Lung (tissue), 12 donors: Measurements from ENCODE around the gene SLC8A2. TPM values are rescaled to one million over a fixed set of nuclear protein-coding genes. Genes with fewer than 3 reads are reported as not detected.

Experiments used
- ATAC-seq: fragments of 200-7000 bp; cut with Tn5 transposase; one replicate; pipeline ENCODE4 v1.9.1; 2020; ENCODE audit warnings: moderate number of reproducible peaks; ENCODE audit not compliant: insufficient read depth, low FRiP score
- DNase-seq, 3 donors: peaks; one replicate each; pipeline ENCODE4 v3.0.0-alpha.2; 2013 to 2017
- H3K27ac ChIP-seq, 2 donors: one replicate each; pipeline ENCODE4 v1.5.1; 2013; ENCODE audit warnings: mild to moderate bottlenecking in 2 of 2, moderate library complexity in 2 of 2, control low read depth in 1 of 2, inconsistent platforms in 1 of 2, low read depth in 1 of 2, low read length in 1 of 2
- H3K27me3 ChIP-seq, 3 donors: one replicate each; pipeline ENCODE4 v1.5.1; 2013; ENCODE audit warnings: low read length in 2 of 3; ENCODE audit not compliant: control insufficient read depth in 3 of 3, insufficient read depth in 3 of 3
- H3K36me3 ChIP-seq, 4 donors: one replicate each; pipeline ENCODE4 v1.5.1; 2013; ENCODE audit warnings: low read length in 4 of 4, mild to moderate bottlenecking in 1 of 4, moderate library complexity in 1 of 4; ENCODE audit not compliant: control insufficient read depth in 4 of 4, insufficient read depth in 4 of 4
- H3K4me1 ChIP-seq, 5 donors: one replicate each; pipeline ENCODE4 v1.5.1; 2013; ENCODE audit warnings: low read length in 5 of 5, mild to moderate bottlenecking in 2 of 5, moderate library complexity in 1 of 5; ENCODE audit not compliant: control insufficient read depth in 5 of 5, insufficient read depth in 5 of 5
- H3K4me3 ChIP-seq: one replicate; pipeline ENCODE4 v1.5.1; 2013; ENCODE audit warnings: mild to moderate bottlenecking, control low read depth, moderate library complexity
- H3K9ac ChIP-seq, 2 donors: one replicate each; pipeline ENCODE4 v1.5.1; 2013; ENCODE audit warnings: low read length in 2 of 2, control low read depth in 1 of 2; ENCODE audit not compliant: insufficient read depth in 1 of 2
- H3K9me3 ChIP-seq, 4 donors: one replicate each; pipeline ENCODE4 v1.5.1; 2013; ENCODE audit warnings: low read length in 3 of 4, mild to moderate bottlenecking in 1 of 4, moderate library complexity in 1 of 4; ENCODE audit not compliant: control insufficient read depth in 4 of 4, insufficient read depth in 3 of 4
- CTCF ChIP-seq: IDR thresholded peaks from 2 replicates; pipeline ENCODE4 v1.5.1; 2012; ENCODE audit warnings: mild to moderate bottlenecking; ENCODE audit errors: control extremely low read depth, extremely low read depth
- WGBS, 2 donors: extraction: QIAGEN DNeasy Blood & Tissue Kit; methylation state at CpG; one replicate each; pipeline ENCODE4 v1.1.7; 2013; 5-methylcytosine and 5-hydroxymethylcytosine counted together
- polyA plus RNA-seq, 2 donors: library from polyadenylated mRNA; stranded (reverse); fragments of 200-250 nt; gene quantifications; one replicate each; pipeline ENCODE4 v1.2.1, GENCODE V29; 2013
- total RNA-seq, 2 donors: library from RNA; depleted of rRNA in 1 of 2; stranded (reverse); fragments of >200 nt in 1 of 2; gene quantifications; one replicate each; pipeline ENCODE4 v1.2.1, GENCODE V29; 2014 to 2021
- donor health status: control.
- donor health status: control.
- donor health status: Bipolar disorder and iron deficiency.
- donor health status: healthy.
- donor health status: DM: yes; HTN: yes; CAD: no.

Gene SLC8A2
- total and polyA plus RNA-seq, 4 donors, result 0.10 to 0.26 (median 0.15) TPM

- no peak for DNase-seq
- H3K9me3 ChIP-seq, result peaks cover 0 to 9% (median 0%) of the 10 kb centered on the region in 4 donors
- TF ChIP-seq CTCF, result no peak
- H3K27ac ChIP-seq, result no peak overlapping the region
- H3K4me1 ChIP-seq, result no peaks in the 10 kb centered on the region
- H3K4me3 ChIP-seq, result no peak overlapping the region
- 72 to 74% methylated on average over 9 of the region's 9 CpGs for WGBS, 2 donors
- peaks cover 0 to 6% (median 0%) of the 10 kb centered on the region in 4 donors for H3K36me3 ChIP-seq
- peaks cover 0 to under 1% (median 0%) of the 10 kb centered on the region in 3 donors for H3K27me3 ChIP-seq
- no peak for ATAC-seq
- no peak overlapping the region for H3K9ac ChIP-seq
Observed at GRCh38 chr19:47404334-47405196, 67.1 kb downstream of the SLC8A2 start.

GRCh38 chr19:47402504-47402903 is 69.2 kb downstream of the SLC8A2 start:
- Histone ChIP-seq H3K9me3 (peaks cover 0 to 12% (median 0%) of the 10 kb centered on the region in 4 donors), H3K36me3 (peaks cover 0 to 6% (median 0%) of the 10 kb centered on the region in 4 donors), H3K27me3 (peaks cover 0 to 13% (median 2%) of the 10 kb centered on the region in 3 donors), H3K27ac (no peak overlapping the region), H3K4me1 (peaks cover 0 to 2% (median 0%) of the 10 kb centered on the region in 5 donors), H3K9ac (no peak overlapping the region), H3K4me3 (no peak overlapping the region)
- 81 to 86% methylated on average over 16 of the region's 16 CpGs for WGBS, 2 donors
- no peak for TF ChIP-seq CTCF
- DNase-seq, result no peak
- no peak for ATAC-seq

- H3K27ac ChIP-seq, result no peak overlapping the region
- no peaks in the 10 kb centered on the region for H3K36me3 ChIP-seq
- TF ChIP-seq CTCF, result no peak
- no peak for ATAC-seq
- DNase-seq, result no peak
- no peak overlapping the region for H3K4me3 ChIP-seq
- H3K27me3 ChIP-seq, result peaks cover 0 to 13% (median 2%) of the 10 kb centered on the region in 3 donors
- H3K4me1 ChIP-seq, result peaks cover 0 to 2% (median 0%) of the 10 kb centered on the region in 5 donors
- WGBS, 2 donors, result 47 to 56% methylated on average over 24 of the region's 24 CpGs
- H3K9ac ChIP-seq, result no peak overlapping the region
- peaks cover 0 to 3% (median 0%) of the 10 kb centered on the region in 4 donors for H3K9me3 ChIP-seq
Observed at GRCh38 chr19:47398707-47399597, 72.7 kb downstream of the SLC8A2 start.
